A549 (cell line): Measurements from ENCODE around the gene SHF. TPM values are rescaled to one million over a fixed set of nuclear protein-coding genes. Genes with fewer than 3 reads are reported as not detected.

Source experiments
- ATAC-seq, 2 experiments: fragments of 200-7000 bp in 1 of 2; fragments of >200 bp in 1 of 2; cut with Nextera tagmentation in 1 of 2; cut with Tn5 transposase in 1 of 2; 3 replicates each; pipeline versions ENCODE4 v1.8.0 to v1.9.1; 2018 to 2020; ENCODE audit warnings: mild to moderate bottlenecking in 1 of 2, moderate library complexity in 1 of 2
- CTCF ChIA-PET: fragments of 300-600 bp; sonication (Branson Sonifier 250); formaldehyde crosslinking; extraction: SDS; loops from one replicate; lab custom pipeline; 2021; ENCODE audit warnings: antibody characterized with exemption, inconsistent platforms; lab: Yijun Ruan, JAX
- POLR2A ChIA-PET: fragments of 350-600 bp; formaldehyde crosslinking; extraction: SDS; loops from one replicate; lab custom pipeline; 2021; ENCODE audit warnings: antibody characterized with exemption, inconsistent platforms; lab: Yijun Ruan, JAX
- DNase-seq, 2 experiments: peaks; one replicate each; pipeline versions ENCODE4 v3.0.0 to v3.0.0-alpha.2; 2011 to 2016; ENCODE audit warnings: low read depth in 1 of 2, low spot score in 1 of 2
- FAIRE-seq: peaks from 2 replicates; lab custom pipeline; 2011; peaks lifted over from hg19 to GRCh38; lab: Jason Lieb, UNC
- H3K27ac ChIP-seq, 2 experiments: fragments of >200 bp; sonication (Bioruptor Twin); formaldehyde crosslinking; 3 replicates each; pipeline ENCODE4 v1.5.1; 2016 to 2017
- H3K4me1 ChIP-seq: fragments of >200 bp; sonication (Bioruptor Twin); formaldehyde crosslinking; 3 replicates; pipeline ENCODE4 v1.6.1; 2016
- H3K4me2 ChIP-seq: fragments of >200 bp; sonication (Bioruptor Twin); formaldehyde crosslinking; 3 replicates; pipeline ENCODE4 v1.6.1; 2016
- H3K4me3 ChIP-seq: fragments of >200 bp; sonication (Bioruptor Twin); formaldehyde crosslinking; 3 replicates; pipeline ENCODE4 v1.5.1; 2016
- H3K9me3 ChIP-seq: fragments of >200 bp; sonication (Bioruptor Twin); formaldehyde crosslinking; 3 replicates; pipeline ENCODE4 v1.6.1; 2016
- ATOH8 ChIP-seq: fragments of 250-450 bp; sonication (Bioruptor Pico); IDR thresholded peaks from 2 replicates; pipeline ENCODE4 v1.5.0; 2020; ENCODE audit warnings: low read depth, mild to moderate bottlenecking, moderate library complexity
- CBX2 ChIP-seq: fragments of 200-600 bp; sonication (generic); IDR thresholded peaks from 2 replicates; pipeline ENCODE4 v1.6.1; 2016; ENCODE audit warnings: low read depth, mild to moderate bottlenecking, borderline replicate concordance
- CHD2 ChIP-seq: fragments of 150-350 bp; IDR thresholded peaks from 2 replicates; pipeline ENCODE4 v1.6.1; 2014; ENCODE audit warnings: low read length; ENCODE audit not compliant: partially characterized antibody
- CTCF ChIP-seq: fragments of >200 bp; sonication (Bioruptor Twin); formaldehyde crosslinking; IDR thresholded peaks from 3 replicates; pipeline ENCODE4 v1.5.1; 2016
- EP300 ChIP-seq, 2 experiments: fragments of >200 bp; sonication (Bioruptor Twin); formaldehyde crosslinking; IDR thresholded peaks; 2 replicates in 1 of 2; 3 replicates in 1 of 2; pipeline ENCODE4 v1.6.1; 2016 to 2017
- HES2 ChIP-seq: fragments of >200 bp; sonication (Bioruptor Twin); formaldehyde crosslinking; IDR thresholded peaks from 2 replicates; pipeline ENCODE4 v1.6.1; 2016
- HEYL ChIP-seq: fragments of 250-450 bp; sonication (Bioruptor Pico); IDR thresholded peaks from 2 replicates; pipeline ENCODE4 v1.8.0; 2021; ENCODE audit warnings: mild to moderate bottlenecking, moderate library complexity
- HMGXB4 ChIP-seq: fragments of 250-450 bp; sonication (Bioruptor Pico); IDR thresholded peaks from 2 replicates; pipeline ENCODE4 v1.5.0; 2021; ENCODE audit warnings: mild to moderate bottlenecking, moderate library complexity, borderline replicate concordance
- HOXB13 ChIP-seq: fragments of 250-450 bp; sonication (Bioruptor Pico); IDR thresholded peaks from 2 replicates; pipeline ENCODE4 v1.5.0; 2020; ENCODE audit warnings: low read depth, mild to moderate bottlenecking, moderate library complexity
- HOXB5 ChIP-seq: fragments of 250-450 bp; sonication (Bioruptor Pico); IDR thresholded peaks from 2 replicates; pipeline ENCODE4 v1.5.0; 2020; ENCODE audit warnings: mild to moderate bottlenecking, moderate library complexity
- JUN ChIP-seq, 2 experiments: fragments of >200 bp; sonication (Bioruptor Twin); formaldehyde crosslinking; IDR thresholded peaks; 2 replicates in 1 of 2; 3 replicates in 1 of 2; pipeline ENCODE4 v1.6.1; 2016 to 2017
- JUNB ChIP-seq: fragments of >200 bp; sonication (Bioruptor Twin); formaldehyde crosslinking; IDR thresholded peaks from 2 replicates; pipeline ENCODE4 v1.6.1; 2016
- KDM1A ChIP-seq: fragments of 200-600 bp; sonication (generic); IDR thresholded peaks from 2 replicates; pipeline ENCODE4 v1.6.1; 2016; ENCODE audit warnings: low read depth, mild to moderate bottlenecking
- KDM5A ChIP-seq: fragments of 200-600 bp; sonication (generic); IDR thresholded peaks from 2 replicates; pipeline ENCODE4 v1.6.1; 2016; ENCODE audit warnings: antibody characterized with exemption, mild to moderate bottlenecking
- MAFK ChIP-seq: fragments of 450-650 bp; IDR thresholded peaks from 2 replicates; pipeline ENCODE4 v1.6.1; 2014; ENCODE audit not compliant: partially characterized antibody
- MYC ChIP-seq: IDR thresholded peaks from 2 replicates; pipeline ENCODE4 v1.6.1; 2012; ENCODE audit warnings: mild to moderate bottlenecking, inconsistent platforms, low read length, improper control_type of control experiment, borderline replicate concordance
- NPAS2 ChIP-seq: fragments of 250-450 bp; sonication (Bioruptor Pico); IDR thresholded peaks from 2 replicates; pipeline ENCODE4 v1.8.0; 2022; ENCODE audit warnings: mild to moderate bottlenecking, moderate library complexity, borderline replicate concordance
- NR3C1 ChIP-seq: fragments of >200 bp; sonication (Bioruptor Twin); formaldehyde crosslinking; IDR thresholded peaks from 3 replicates; pipeline ENCODE4 v1.6.1; 2017
- PHF8 ChIP-seq: fragments of 200-600 bp; sonication (generic); IDR thresholded peaks from 2 replicates; pipeline ENCODE4 v1.6.1; 2016; ENCODE audit warnings: low read depth, mild to moderate bottlenecking, antibody characterized with exemption, moderate library complexity, borderline replicate concordance
- POLR2AphosphoS2 ChIP-seq: conservative IDR thresholded peaks from 2 replicates; pipeline ENCODE4 v1.6.1; 2012; ENCODE audit warnings: low read length, improper control_type of control experiment, inconsistent platforms
- REST ChIP-seq: fragments of 200-600 bp; sonication (generic); IDR thresholded peaks from 2 replicates; pipeline ENCODE4 v1.6.1; 2016; ENCODE audit warnings: antibody characterized with exemption, mild to moderate bottlenecking, moderate library complexity
- SMC3 ChIP-seq: fragments of >200 bp; sonication (Bioruptor Twin); formaldehyde crosslinking; IDR thresholded peaks from 3 replicates; pipeline ENCODE4 v1.6.1; 2018; ENCODE audit warnings: inconsistent platforms
- SREBF2 ChIP-seq: fragments of 450-650 bp; IDR thresholded peaks from 2 replicates; pipeline ENCODE4 v1.6.1; 2014; ENCODE audit warnings: mild to moderate bottlenecking, moderate library complexity
- ZFP36 ChIP-seq: fragments of 450-650 bp; IDR thresholded peaks from 2 replicates; pipeline ENCODE4 v1.6.1; 2014; ENCODE audit warnings: borderline replicate concordance; ENCODE audit not compliant: partially characterized antibody
- ZNF302 ChIP-seq: fragments of 250-450 bp; sonication (Bioruptor Pico); IDR thresholded peaks from 2 replicates; pipeline ENCODE4 v1.9.0; 2021; ENCODE audit warnings: inconsistent platforms, mild to moderate bottlenecking, moderate library complexity
- ZSCAN20 ChIP-seq: fragments of 250-450 bp; sonication (Bioruptor Pico); IDR thresholded peaks from 2 replicates; pipeline ENCODE4 v1.8.0; 2022; ENCODE audit warnings: mild to moderate bottlenecking, moderate library complexity
- WGBS: methylation state at CpG from one replicate; pipeline ENCODE4 v1.1.6; 2017; ENCODE audit errors: missing lambda C conversion rate; 5-methylcytosine and 5-hydroxymethylcytosine counted together
- polyA plus RNA-seq, 4 experiments: library from polyadenylated mRNA; depleted of rRNA in 3 of 4; stranded (reverse); fragments of >200 nt; fragmentation: RNase III in 1 of 4; extraction: RNeasy Plus Mini Kit Qiagen cat#74134 plus additional on column Dnase treatment in 1 of 4; gene quantifications; 2 replicates in 3 of 4; 3 replicates in 1 of 4; pipeline ENCODE4 v1.2.3, GENCODE V29; 2011 to 2017

SHF gene
- polyA plus RNA-seq, 2 of the 4 experiments (the other 2 are of a cell fraction), result 0.36 to 0.85 TPM

GRCh38 chr15:45174577-45174976 lies 13.2 kb downstream of the SHF start:
- DNase-seq (no peak), ATAC-seq (no peak), FAIRE-seq (no peak)
- TF ChIP-seq MYC (no peak), EP300 (IDR thresholded peaks at IDR 0.05) (no peak), CHD2 (no peak), NR3C1 (no peak), JUNB (no peak), ZFP36 (no peak), REST (no peak), ZSCAN20 (CRISPR knock-in tag) (no peak), JUN (IDR thresholded peaks at IDR 0.05) (no peak), CBX2 (no peak), CTCF (no peak), ATOH8 (CRISPR knock-in tag) (no peak), SREBF2 (no peak), HMGXB4 (no peak), HES2 (no peak), HOXB13 (CRISPR knock-in tag) (no peak), PHF8 (no peak), HEYL (CRISPR knock-in tag) (no peak)
- ChIA-PET POLR2A (no interaction called here), CTCF (interaction anchor here (1.2 kb wide), 1 partner anchor 256 kb away, joined by 3 read pairs; no protein-coding TSS in a partner anchor)
- no peaks in the 10 kb centered on the region for H3K9me3 ChIP-seq
- H3K27ac ChIP-seq, result no peak overlapping the region
- WGBS, result 90% methylated on average over 2 of the region's 2 CpGs
- no peaks in the 10 kb centered on the region for H3K4me1 ChIP-seq
- no peak overlapping the region for H3K4me3 ChIP-seq
- H3K4me2 ChIP-seq, result no peak overlapping the region

GRCh38 chr15:45174069-45174468 lies 13.7 kb downstream of the SHF start:
- ChIA-PET POLR2A (no interaction called here), CTCF (interaction anchor here (1.1 to 1.4 kb wide), 3 partner anchors 11 to 257 kb away, joined by 3 to 6 read pairs (median 3); no protein-coding TSS in a partner anchor)
- no peak for ATAC-seq
- Histone ChIP-seq H3K9me3 (no peaks in the 10 kb centered on the region), H3K27ac (no peak overlapping the region), H3K4me1 (no peaks in the 10 kb centered on the region), H3K4me3 (no peak overlapping the region), H3K4me2 (no peak overlapping the region)
- DNase-seq, result no peak
- WGBS, result 88% methylated on average over 3 of the region's 6 CpGs
- no peak for FAIRE-seq
- TF ChIP-seq NR3C1 (no peak), NPAS2 (CRISPR knock-in tag) (no peak), CHD2 (no peak), MAFK (no peak), ZFP36 (no peak), POLR2AphosphoS2 (no peak), HES2 (no peak), SMC3 (no peak), KDM5A (no peak), MYC (no peak), CTCF (no peak), HOXB5 (CRISPR knock-in tag) (no peak), KDM1A (no peak), ZNF302 (CRISPR knock-in tag) (no peak)
